Ishikawa (cell line): ENCODE measurements around the gene C14orf180.

Experiments
- CEBPB ChIP-seq: IDR thresholded peaks from 2 replicates; pipeline ENCODE4 v1.6.1; 2012
- CREB1 ChIP-seq: IDR thresholded peaks from 2 replicates; pipeline ENCODE4 v1.6.1; 2012; ENCODE audit warnings: low read depth
- EGR1 ChIP-seq: IDR thresholded peaks from 2 replicates; pipeline ENCODE4 v1.6.1; 2012
- EP300 ChIP-seq: IDR thresholded peaks from 2 replicates; pipeline ENCODE4 v1.6.1; 2012; ENCODE audit warnings: borderline replicate concordance
- FOXM1 ChIP-seq: IDR thresholded peaks from 2 replicates; pipeline ENCODE4 v1.6.1; 2012; ENCODE audit warnings: low read depth, borderline replicate concordance
- NFIC ChIP-seq: IDR thresholded peaks from 2 replicates; pipeline ENCODE4 v1.6.1; 2012
- RAD21 ChIP-seq: IDR thresholded peaks from 2 replicates; pipeline ENCODE4 v1.6.1; 2012; ENCODE audit warnings: low read depth
- REST ChIP-seq: IDR thresholded peaks from 2 replicates; pipeline ENCODE4 v1.6.1; 2012; ENCODE audit warnings: low read depth, mild to moderate bottlenecking
- TAF1 ChIP-seq: IDR thresholded peaks from 2 replicates; pipeline ENCODE4 v1.6.1; 2012; ENCODE audit warnings: low read depth, mild to moderate bottlenecking
- TCF12 ChIP-seq: IDR thresholded peaks from 2 replicates; pipeline ENCODE4 v1.6.1; 2012; ENCODE audit warnings: low read depth
- TEAD4 ChIP-seq: IDR thresholded peaks from 2 replicates; pipeline ENCODE4 v1.6.1; 2012
- YY1 ChIP-seq: IDR thresholded peaks from 2 replicates; pipeline ENCODE4 v1.6.1; 2012; ENCODE audit warnings: low read depth
- ZBTB7A ChIP-seq: IDR thresholded peaks from 2 replicates; pipeline ENCODE4 v1.6.1; 2012; ENCODE audit warnings: low read depth
- TF ChIP-seq, protein P1 (sequence below): IDR thresholded peaks from 2 replicates; pipeline ENCODE4 v1.6.1; 2012
- TF ChIP-seq, protein P2 (sequence below): IDR thresholded peaks from 2 replicates; pipeline ENCODE4 v1.6.1; 2012

C14orf180 gene

DNA sequence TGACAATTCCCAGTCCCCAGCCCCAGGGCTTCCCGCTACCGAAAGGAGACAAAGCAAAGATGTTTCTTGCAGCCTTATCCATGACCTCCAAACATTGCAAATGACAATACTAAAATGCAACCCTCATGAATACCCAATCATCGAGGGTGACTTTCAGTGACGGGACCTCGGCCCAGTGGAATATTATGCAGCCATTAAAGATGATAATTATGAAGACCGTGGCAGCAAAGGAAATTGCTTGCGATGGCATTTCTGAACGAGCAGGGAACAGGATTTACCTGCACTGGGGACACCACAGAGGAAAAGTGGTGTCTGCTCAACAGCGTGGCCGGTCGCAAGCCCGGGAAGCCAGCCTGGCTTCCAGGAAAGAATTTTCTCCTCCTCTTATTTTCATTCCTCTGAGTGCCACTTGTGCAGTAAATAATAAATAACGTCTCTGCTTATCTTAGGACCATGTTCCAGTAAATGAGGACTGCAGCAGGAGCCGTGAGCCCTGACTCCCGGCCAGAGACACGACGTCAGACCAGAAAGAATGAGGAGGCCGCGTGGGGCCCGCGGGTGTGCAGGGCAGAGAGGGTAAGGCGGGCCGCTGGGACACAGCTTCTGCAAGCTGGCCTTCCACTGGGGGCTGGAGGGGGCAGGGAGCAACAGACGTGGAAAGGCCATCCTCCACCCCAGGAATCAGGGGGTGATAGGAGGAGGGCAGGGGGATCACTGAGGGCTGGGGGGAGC, 6.6 kb downstream of the C14orf180 start:
- no peak for TF ChIP-seq CREB1
- no peak for TF ChIP-seq TEAD4
- TF ChIP-seq RAD21: no peak
- no peak for TF ChIP-seq EP300
- no peak for TF ChIP-seq EGR1
- TF ChIP-seq CEBPB: no peak
- TF ChIP-seq, protein P1, sequence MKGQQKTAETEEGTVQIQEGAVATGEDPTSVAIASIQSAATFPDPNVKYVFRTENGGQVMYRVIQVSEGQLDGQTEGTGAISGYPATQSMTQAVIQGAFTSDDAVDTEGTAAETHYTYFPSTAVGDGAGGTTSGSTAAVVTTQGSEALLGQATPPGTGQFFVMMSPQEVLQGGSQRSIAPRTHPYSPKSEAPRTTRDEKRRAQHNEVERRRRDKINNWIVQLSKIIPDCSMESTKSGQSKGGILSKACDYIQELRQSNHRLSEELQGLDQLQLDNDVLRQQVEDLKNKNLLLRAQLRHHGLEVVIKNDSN: no peak
- TF ChIP-seq, protein P2, sequence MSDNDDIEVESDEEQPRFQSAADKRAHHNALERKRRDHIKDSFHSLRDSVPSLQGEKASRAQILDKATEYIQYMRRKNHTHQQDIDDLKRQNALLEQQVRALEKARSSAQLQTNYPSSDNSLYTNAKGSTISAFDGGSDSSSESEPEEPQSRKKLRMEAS: no peak
- no peak for TF ChIP-seq FOXM1
- no peak for TF ChIP-seq NFIC
- no peak for TF ChIP-seq REST
- no peak for TF ChIP-seq ZBTB7A
- no peak for TF ChIP-seq TCF12
- TF ChIP-seq TAF1: no peak
- TF ChIP-seq YY1: no peak

- TF ChIP-seq TEAD4 (no peak), TCF12 (no peak)
Measured at GRCh38 chr14:104586832-104587620, 7.5 kb downstream of the C14orf180 start.

DNA sequence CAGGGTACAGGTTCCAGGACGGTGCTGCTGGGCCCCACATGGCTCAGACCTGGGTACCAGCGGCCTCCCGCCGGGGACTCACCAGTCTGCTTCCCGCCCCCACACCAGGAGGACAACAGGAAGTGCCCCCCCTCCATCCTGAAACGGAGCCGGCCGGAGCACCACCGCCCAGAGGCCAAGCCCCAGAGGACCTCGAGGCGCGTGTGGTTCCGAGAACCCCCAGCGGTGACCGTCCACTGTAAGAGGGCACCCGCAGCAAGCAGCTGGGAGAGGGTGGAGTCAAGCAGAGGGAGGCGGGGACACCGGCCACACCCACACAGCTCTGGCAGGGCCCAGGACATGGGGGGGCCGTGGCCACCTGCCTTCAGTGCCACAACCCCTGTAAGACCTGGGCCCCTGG, 8.1 kb downstream of the C14orf180 start:
- TF ChIP-seq NFIC (no peak), EGR1 (no peak)
- TF ChIP-seq, protein P1: no peak

DNA sequence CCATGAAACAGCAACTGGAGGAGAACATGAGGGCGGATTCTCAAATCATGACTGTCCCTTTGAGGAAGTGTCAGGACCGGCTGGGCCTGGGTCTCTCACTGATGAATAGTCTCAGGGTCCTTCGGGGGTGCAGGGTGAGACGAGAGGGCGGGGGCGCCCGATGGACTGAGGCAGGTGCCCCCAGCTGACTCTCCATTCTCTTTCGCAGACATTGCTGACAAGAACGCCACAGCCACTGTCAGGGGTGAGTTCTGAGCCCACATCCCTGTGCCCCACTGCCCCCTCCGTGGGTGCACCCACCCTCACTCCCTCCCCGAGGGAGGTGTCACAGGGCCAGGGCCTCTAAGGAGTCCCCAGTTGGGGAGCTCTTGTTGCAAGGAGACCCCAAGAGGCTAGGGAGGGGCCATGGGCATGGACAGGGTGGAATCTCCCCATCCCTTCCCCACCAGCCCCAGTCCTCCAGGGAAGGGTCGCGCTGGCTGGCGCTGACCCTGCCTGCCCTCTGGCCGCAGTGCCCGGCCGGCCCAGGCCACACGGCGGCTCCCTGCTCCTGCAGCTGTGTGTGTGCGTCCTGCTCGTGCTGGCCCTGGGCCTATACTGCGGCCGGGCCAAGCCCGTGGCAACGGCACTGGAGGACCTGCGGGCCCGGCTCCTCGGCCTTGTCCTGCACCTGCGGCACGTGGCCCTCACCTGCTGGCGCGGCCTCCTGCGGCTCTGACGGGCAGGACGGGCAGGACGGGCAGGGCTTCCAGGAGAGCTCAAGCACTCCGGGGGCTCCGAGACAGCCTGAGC, 8.7 kb downstream of the C14orf180 start:
- no peak for TF ChIP-seq TCF12
- TF ChIP-seq, protein P2: no peak
- TF ChIP-seq FOXM1: no peak
- TF ChIP-seq, protein P1: no peak
- TF ChIP-seq EGR1: no peak
- TF ChIP-seq TAF1: no peak
- TF ChIP-seq NFIC: no peak

DNA sequence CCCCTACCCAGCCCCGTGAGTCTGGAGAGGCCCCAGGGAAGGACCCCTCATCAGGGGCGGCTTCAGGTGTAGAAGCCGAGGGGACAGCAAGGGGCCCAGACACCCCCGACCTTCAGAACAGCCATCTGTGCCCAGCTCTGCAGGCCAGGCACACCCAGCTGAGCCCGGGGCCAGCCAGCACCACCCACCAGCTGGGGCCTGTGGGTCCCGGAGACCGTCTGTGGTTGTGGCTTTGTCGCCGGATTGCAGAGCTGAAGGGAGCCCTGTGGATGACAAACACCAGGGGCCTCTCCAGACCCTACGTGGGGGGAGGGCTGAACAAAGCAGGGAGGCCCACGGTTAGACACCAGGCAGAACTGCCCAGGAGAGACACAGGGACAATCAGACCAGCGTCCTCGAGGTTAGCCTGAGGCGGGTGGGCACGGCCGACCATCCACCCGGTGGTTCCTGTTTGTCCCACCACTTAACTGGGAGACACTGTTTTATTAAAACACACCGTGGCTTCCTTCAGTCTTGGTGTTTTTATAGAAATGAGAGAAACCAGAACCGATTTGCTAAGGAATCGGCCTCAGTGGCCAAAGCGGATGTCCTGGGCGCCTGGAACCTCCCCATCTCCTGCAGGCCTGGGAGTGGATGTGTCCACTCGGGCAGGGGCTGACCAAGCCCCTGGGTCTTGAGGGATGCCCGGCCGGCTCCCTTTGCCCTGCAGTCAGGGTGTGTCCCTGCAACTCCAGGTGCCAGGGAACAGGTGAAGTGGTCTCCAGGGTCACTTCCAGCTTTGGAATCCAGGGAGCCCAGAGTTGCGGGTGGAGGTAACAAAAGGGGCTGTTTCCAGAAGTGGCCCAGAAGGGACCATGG, 10.0 kb downstream of the C14orf180 start:
- no peak for TF ChIP-seq FOXM1
- TF ChIP-seq EGR1: no peak
- no peak for TF ChIP-seq YY1
- no peak for TF ChIP-seq NFIC
- no peak for TF ChIP-seq REST
- TF ChIP-seq TAF1: no peak
- no peak for TF ChIP-seq CEBPB
- TF ChIP-seq TEAD4: no peak
- no peak for TF ChIP-seq EP300
